ENCODE measurements around the gene MGLL. TPM values are rescaled to one million over a fixed set of nuclear protein-coding genes. Genes with fewer than 3 reads are reported as not detected.
A peak's percentile ranks its signal among the peaks of the same experiment; 100 is the strongest.

Gene MGLL
- total RNA-seq, 1 donor from 2014 or later = 0.97 TPM

DNA sequence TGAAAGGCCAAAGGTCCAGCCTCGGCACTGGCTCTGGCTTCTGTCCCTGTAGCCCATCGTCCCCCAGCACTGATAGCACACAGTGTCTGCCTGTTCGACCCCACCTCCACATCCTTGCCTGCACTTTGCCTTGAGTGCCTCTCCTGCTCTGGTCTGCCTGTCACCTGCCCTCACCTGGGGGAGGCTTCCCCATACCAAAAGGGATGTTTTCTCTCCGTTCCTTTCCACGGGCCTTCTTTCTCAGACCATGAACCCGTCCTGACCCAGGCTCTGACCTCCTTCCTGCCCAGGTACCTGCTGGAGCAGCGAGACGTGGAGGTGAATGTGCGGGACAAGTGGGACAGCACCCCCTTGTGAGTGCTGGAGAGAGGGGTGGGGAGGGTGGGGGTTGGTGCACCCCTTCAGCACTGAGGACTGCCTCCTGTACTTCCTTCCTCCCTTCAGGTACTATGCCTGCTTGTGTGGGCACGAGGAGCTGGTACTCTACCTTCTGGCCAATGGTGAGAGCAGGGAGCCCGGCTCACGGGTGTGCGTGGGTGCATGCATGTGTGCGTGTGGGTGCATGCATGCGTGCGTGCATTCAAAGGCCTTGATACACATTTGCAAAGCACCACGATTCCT lies 148.1 kb downstream of the MGLL start:
- H3K27ac Mint-ChIP-seq (ENCODE audit: unreplicated experiment) = no peak overlapping the region
- peak overlapping the region; percentile 81 for H3K4me3 Mint-ChIP-seq (ENCODE audit: unreplicated experiment)
- H3K9me3 Mint-ChIP-seq (ENCODE audit: unreplicated experiment) = no peaks in the 10 kb centered on the region
- peaks cover 9% of the 10 kb centered on the region for H3K4me1 Mint-ChIP-seq (ENCODE audit: unreplicated experiment)
- peaks cover 5% of the 10 kb centered on the region for H3K36me3 Mint-ChIP-seq (ENCODE audit: low read depth, unreplicated experiment)
- peaks cover 9% of the 10 kb centered on the region for H3K27me3 Mint-ChIP-seq (ENCODE audit: unreplicated experiment)
- TF ChIP-seq, protein P1, sequence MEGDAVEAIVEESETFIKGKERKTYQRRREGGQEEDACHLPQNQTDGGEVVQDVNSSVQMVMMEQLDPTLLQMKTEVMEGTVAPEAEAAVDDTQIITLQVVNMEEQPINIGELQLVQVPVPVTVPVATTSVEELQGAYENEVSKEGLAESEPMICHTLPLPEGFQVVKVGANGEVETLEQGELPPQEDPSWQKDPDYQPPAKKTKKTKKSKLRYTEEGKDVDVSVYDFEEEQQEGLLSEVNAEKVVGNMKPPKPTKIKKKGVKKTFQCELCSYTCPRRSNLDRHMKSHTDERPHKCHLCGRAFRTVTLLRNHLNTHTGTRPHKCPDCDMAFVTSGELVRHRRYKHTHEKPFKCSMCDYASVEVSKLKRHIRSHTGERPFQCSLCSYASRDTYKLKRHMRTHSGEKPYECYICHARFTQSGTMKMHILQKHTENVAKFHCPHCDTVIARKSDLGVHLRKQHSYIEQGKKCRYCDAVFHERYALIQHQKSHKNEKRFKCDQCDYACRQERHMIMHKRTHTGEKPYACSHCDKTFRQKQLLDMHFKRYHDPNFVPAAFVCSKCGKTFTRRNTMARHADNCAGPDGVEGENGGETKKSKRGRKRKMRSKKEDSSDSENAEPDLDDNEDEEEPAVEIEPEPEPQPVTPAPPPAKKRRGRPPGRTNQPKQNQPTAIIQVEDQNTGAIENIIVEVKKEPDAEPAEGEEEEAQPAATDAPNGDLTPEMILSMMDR (IDR thresholded peaks at IDR 0.05; ENCODE audit: unreplicated experiment) = no peak
- DNase-seq (ENCODE audit: low spot score) = no peak

DNA sequence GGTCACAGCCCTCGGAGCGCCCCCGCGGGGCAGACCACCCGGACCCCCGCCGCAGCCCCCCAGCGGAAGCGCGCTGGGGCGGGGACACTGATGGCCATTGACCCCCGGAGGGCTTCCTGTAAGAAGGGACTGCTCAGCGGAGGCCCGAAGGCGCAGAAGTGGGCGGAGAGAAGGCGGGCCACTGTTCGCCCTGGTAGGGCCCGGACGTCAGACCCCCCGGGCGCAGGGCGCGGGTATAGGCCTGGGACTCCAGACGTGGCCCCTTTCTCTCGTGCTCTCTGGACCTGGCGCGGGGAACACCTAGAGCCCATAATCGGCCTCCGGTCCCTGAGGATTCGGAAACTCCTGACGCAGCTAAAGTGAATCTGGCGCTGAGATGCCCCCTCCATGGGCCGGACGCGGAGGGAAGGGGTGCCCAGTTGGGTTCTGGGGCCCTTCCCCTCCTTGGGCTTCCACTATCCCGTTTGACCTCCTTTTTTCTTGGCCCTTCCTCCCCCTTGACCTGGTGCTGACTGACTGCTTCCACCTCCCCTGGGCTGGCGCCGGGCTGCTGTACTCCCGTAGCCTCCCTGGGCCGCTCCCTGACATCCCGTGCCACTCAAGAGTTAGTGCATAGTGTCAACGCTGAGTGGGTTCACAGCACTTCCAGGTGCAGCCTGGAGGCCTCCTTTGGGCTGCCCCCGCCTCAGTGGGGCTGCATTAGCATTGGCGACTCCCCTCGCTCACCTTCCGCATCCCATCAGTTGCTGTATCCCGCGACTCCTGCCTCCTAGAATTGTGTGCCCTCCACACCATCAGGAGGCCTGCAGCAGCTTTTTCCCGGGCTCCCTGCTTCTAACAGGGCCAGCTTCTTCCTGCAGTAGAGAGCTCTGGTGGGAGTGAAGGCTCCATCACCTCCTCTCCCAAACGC lies 148.9 kb downstream of the MGLL start:
- Mint-ChIP-seq H3K27ac (ENCODE audit: unreplicated experiment) (no peak overlapping the region), H3K36me3 (ENCODE audit: low read depth, unreplicated experiment) (peaks cover 5% of the 10 kb centered on the region)

DNA sequence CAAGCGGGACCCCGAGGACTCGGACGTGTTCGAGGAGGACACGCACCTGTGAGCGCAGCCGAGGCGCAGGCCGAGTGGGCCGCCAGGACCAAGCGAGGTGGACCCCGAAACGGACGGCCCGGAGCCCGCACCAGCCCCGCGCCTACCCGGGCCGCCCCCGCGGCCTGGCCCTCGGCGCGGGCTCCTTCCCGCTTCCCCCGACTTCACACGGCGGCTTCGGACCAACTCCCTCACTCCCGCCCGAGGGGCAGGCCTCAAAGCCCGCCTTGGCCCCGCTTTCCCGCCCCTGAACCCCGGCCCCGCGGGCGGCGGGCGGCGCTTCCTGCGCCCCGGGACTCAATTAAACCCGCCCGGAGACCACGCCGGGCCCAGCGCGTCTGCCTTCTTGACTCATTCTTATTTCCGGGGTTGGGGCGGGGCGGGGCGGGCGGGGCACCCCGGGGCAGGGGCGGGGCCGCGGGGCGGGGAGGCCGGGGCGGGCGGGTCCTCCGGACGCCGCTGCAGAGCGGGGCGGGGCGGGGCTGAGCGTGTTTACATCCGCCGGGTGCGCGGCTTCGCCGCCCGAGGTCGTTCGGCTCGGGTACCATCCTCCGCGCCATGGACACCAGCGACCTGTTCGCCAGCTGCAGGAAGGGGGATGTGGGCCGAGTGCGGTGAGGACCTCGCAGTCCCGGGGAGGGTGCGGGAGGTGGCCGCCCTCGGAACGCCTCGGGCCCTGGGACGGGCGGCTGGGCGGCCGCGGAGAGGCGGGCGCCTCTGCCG lies 149.7 kb downstream of the MGLL start, which contains the start of gene ABTB1:
Gene ABTB1 (plus strand): TSS at position 524 of the 762 bp plus-strand sequence. CDS start 74 bp downstream, at position 598.
- H3K4me1 Mint-ChIP-seq (ENCODE audit: unreplicated experiment) = peaks cover 9% of the 10 kb centered on the region
- H3K4me3 Mint-ChIP-seq (ENCODE audit: unreplicated experiment) = peak within 1 kb of the TSS; percentile 83
- H3K36me3 Mint-ChIP-seq (ENCODE audit: low read depth, unreplicated experiment) = peaks cover 5% of the 10 kb centered on the region
- no peak within 1 kb of the TSS for H3K27ac Mint-ChIP-seq (ENCODE audit: unreplicated experiment)
- peak; percentile 66 for DNase-seq (ENCODE audit: low spot score)
- H3K9me3 Mint-ChIP-seq (ENCODE audit: unreplicated experiment) = no peaks in the 10 kb centered on the region
- peaks cover 13% of the 10 kb centered on the region for H3K27me3 Mint-ChIP-seq (ENCODE audit: unreplicated experiment)
- TF ChIP-seq, protein P1 (IDR thresholded peaks at IDR 0.05; ENCODE audit: unreplicated experiment) = no peak

More for the DNA sequence above, 148.9 kb downstream of the MGLL start:
- Mint-ChIP-seq H3K4me3 (ENCODE audit: unreplicated experiment) (peak overlapping the region; percentile 81), H3K4me1 (ENCODE audit: unreplicated experiment) (peaks cover 9% of the 10 kb centered on the region), H3K27me3 (ENCODE audit: unreplicated experiment) (peaks cover 12% of the 10 kb centered on the region), H3K9me3 (ENCODE audit: unreplicated experiment) (no peaks in the 10 kb centered on the region)
- TF ChIP-seq, protein P1 (IDR thresholded peaks at IDR 0.05; ENCODE audit: unreplicated experiment) = no peak
- DNase-seq (ENCODE audit: low spot score) = peak; percentile 30

DNA sequence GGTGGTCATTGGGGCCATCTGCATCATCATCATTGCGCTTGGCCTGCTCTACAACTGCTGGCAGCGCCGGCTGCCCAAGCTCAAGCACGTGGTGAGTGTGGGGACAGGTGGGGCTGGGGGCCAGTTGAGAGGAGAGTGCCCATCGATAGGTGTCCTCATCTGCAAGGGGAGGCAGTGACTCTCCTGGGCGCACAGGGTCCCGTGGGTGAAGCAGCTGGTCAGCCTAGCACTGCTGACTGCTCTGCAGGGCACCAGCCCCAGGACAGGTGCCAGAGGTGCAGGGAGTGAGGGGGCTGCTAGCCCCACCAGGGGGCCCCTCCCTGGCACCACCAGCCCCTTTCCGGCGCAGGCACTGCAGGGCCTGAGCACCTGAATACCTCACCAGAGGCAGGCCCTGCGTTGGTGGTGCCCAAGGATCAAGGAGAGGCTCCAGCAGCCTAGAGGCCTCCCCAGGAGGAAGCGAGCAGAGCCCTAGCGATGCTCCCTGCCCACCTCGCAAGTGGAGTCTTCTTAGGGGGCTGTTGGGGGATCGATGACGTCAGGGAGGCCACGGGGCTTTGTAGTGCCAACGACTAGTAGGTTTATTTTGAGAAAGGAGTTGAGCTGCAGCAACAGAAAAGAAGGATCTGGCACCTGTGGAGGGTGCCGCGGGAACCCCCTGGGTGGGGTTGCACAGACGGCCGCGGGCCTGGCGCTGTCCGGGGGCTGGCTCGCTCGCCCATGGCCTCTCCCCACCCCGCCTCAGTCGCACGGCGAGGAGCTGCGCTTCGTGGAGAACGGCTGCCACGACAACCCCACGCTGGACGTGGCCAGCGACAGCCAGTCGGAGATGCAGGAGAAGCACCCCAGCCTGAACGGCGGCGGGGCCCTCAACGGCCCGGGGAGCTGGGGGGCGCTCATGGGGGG lies 150.5 kb downstream of the MGLL start:
- Mint-ChIP-seq H3K4me3 (ENCODE audit: unreplicated experiment) (peak overlapping the region; percentile 83), H3K4me1 (ENCODE audit: unreplicated experiment) (peaks cover 9% of the 10 kb centered on the region), H3K27ac (ENCODE audit: unreplicated experiment) (no peak overlapping the region), H3K36me3 (ENCODE audit: low read depth, unreplicated experiment) (peaks cover 5% of the 10 kb centered on the region), H3K27me3 (ENCODE audit: unreplicated experiment) (peaks cover 14% of the 10 kb centered on the region), H3K9me3 (ENCODE audit: unreplicated experiment) (no peaks in the 10 kb centered on the region)
- TF ChIP-seq, protein P1 (IDR thresholded peaks at IDR 0.05; ENCODE audit: unreplicated experiment) = no peak
- peak; percentile 5 for DNase-seq (ENCODE audit: low spot score)
